GM23338 (cell line): ENCODE results near the gene ZNF518B. TPM values are rescaled to one million over a fixed set of nuclear protein-coding genes. Genes with fewer than 3 reads are reported as not detected.

Source experiments
- ATAC-seq: fragments of 200-7000 bp; cut with Tn5 transposase; 3 replicates; pipeline ENCODE4 v1.9.1; 2020
- DNase-seq: peaks from one replicate; pipeline ENCODE4 v3.0.0-alpha.2; 2015; ENCODE audit warnings: low spot score
- H2AFZ ChIP-seq: fragments of 200-600 bp; sonication (generic); 2 replicates; pipeline ENCODE4 v1.8.0; 2016; ENCODE audit warnings: antibody characterized with exemption, mild to moderate bottlenecking, moderate library complexity
- H3F3A ChIP-seq: fragments of 200-600 bp; sonication (generic); replicated peaks from 2 replicates; pipeline ENCODE4 v1.8.0; 2017; ENCODE audit warnings: antibody characterized with exemption, mixed run types, low read depth
- H3K27ac ChIP-seq: fragments of 200-600 bp; sonication (generic); 2 replicates; pipeline ENCODE4 v1.6.1; 2016; ENCODE audit warnings: low read depth
- H3K27me3 ChIP-seq: fragments of 200-600 bp; sonication (generic); 2 replicates; pipeline ENCODE4 v1.8.0; 2016; ENCODE audit warnings: mild to moderate bottlenecking, mixed run types, moderate library complexity; ENCODE audit not compliant: insufficient read depth
- H3K36me3 ChIP-seq: fragments of 200-600 bp; sonication (generic); 2 replicates; pipeline ENCODE4 v1.8.0; 2016; ENCODE audit warnings: mild to moderate bottlenecking; ENCODE audit not compliant: insufficient read depth
- H3K4me1 ChIP-seq: fragments of 200-600 bp; sonication (generic); 2 replicates; pipeline ENCODE4 v1.8.0; 2016; ENCODE audit warnings: mild to moderate bottlenecking, moderate library complexity; ENCODE audit not compliant: insufficient read depth
- H3K4me2 ChIP-seq: fragments of 200-600 bp; sonication (generic); 2 replicates; pipeline ENCODE4 v1.7.1; 2017; ENCODE audit warnings: mixed run types
- H3K4me3 ChIP-seq: fragments of 200-600 bp; sonication (generic); 2 replicates; pipeline ENCODE4 v1.6.1; 2016; ENCODE audit warnings: mixed run types
- H3K79me2 ChIP-seq: fragments of 200-600 bp; sonication (generic); replicated peaks from 2 replicates; pipeline ENCODE4 v1.8.0; 2017; ENCODE audit warnings: mild to moderate bottlenecking; ENCODE audit not compliant: insufficient read depth
- H3K9me2 ChIP-seq: fragments of 200-600 bp; sonication (generic); 2 replicates; pipeline ENCODE4 v1.8.0; 2017; ENCODE audit not compliant: insufficient read depth
- H4K20me1 ChIP-seq: fragments of 200-600 bp; sonication (generic); replicated peaks from 2 replicates; pipeline ENCODE4 v1.8.0; 2017; ENCODE audit warnings: mild to moderate bottlenecking; ENCODE audit not compliant: insufficient read depth
- H3K27ac Mint-ChIP-seq: 2 replicates; pipeline ENCODE4 v1.8.0; 2020; ENCODE audit warnings: inconsistent platforms, mild to moderate bottlenecking, moderate library complexity, mixed read lengths
- H3K27me3 Mint-ChIP-seq: 3 replicates; pipeline ENCODE4 v1.8.0; 2022; ENCODE audit warnings: low read depth, mild to moderate bottlenecking, moderate library complexity, mixed read lengths, inconsistent platforms; ENCODE audit not compliant: insufficient read depth, poor library complexity
- H3K36me3 Mint-ChIP-seq: 3 replicates; pipeline ENCODE4 v1.8.0; 2021; ENCODE audit warnings: low read depth, mild to moderate bottlenecking, inconsistent platforms, moderate library complexity, mixed read lengths
- H3K4me1 Mint-ChIP-seq: 3 replicates; pipeline ENCODE4 v1.8.0; 2020; ENCODE audit warnings: mild to moderate bottlenecking, inconsistent platforms, mixed read lengths
- H3K4me3 Mint-ChIP-seq: 3 replicates; pipeline ENCODE4 v1.8.0; 2021; ENCODE audit warnings: moderate library complexity, mild to moderate bottlenecking, inconsistent platforms, mixed read lengths
- H3K9me3 Mint-ChIP-seq: 3 replicates; pipeline ENCODE4 v1.8.0; 2020; ENCODE audit warnings: moderate library complexity, mild to moderate bottlenecking, inconsistent platforms, mixed read lengths
- CREB1 ChIP-seq: fragments of 250-450 bp; sonication (Bioruptor Pico); IDR thresholded peaks from 2 replicates; pipeline ENCODE4 v1.5.0; 2020; ENCODE audit warnings: low read depth, mild to moderate bottlenecking, moderate library complexity
- CTCF ChIP-seq, 2 experiments: fragments of 200-600 bp in 1 of 2; sonication (generic) in 1 of 2; conservative IDR thresholded peaks; 2 replicates each; pipeline versions ENCODE4 v1.5.1 to v1.6.1; 2016 to 2017; ENCODE audit warnings: antibody characterized with exemption in 2 of 2, low read depth in 2 of 2, mild to moderate bottlenecking in 2 of 2, moderate library complexity in 1 of 2
- ETS1 ChIP-seq: IDR thresholded peaks from 2 replicates; pipeline ENCODE4 v1.6.1; 2016; ENCODE audit warnings: antibody characterized with exemption
- EZH2 ChIP-seq: fragments of 200-600 bp; sonication (generic); IDR thresholded peaks from one replicate; pipeline ENCODE4 v1.8.0; 2017; ENCODE audit warnings: antibody characterized with exemption, mild to moderate bottlenecking, low read depth; ENCODE audit not compliant: unreplicated experiment
- EZH2phosphoT487 ChIP-seq: fragments of 200-600 bp; sonication (generic); IDR thresholded peaks from one replicate; pipeline ENCODE4 v1.8.1; 2018; ENCODE audit warnings: antibody characterized with exemption; ENCODE audit not compliant: unreplicated experiment
- JUNB ChIP-seq: IDR thresholded peaks from one replicate; pipeline ENCODE4 v1.6.1; 2016; ENCODE audit warnings: antibody characterized with exemption; ENCODE audit not compliant: unreplicated experiment
- NANOG ChIP-seq: IDR thresholded peaks from 2 replicates; pipeline ENCODE4 v1.6.1; 2016; ENCODE audit warnings: antibody characterized with exemption, borderline replicate concordance
- POLR2AphosphoS5 ChIP-seq: IDR thresholded peaks from 2 replicates; pipeline ENCODE4 v1.6.1; 2016; ENCODE audit warnings: antibody characterized with exemption, low read depth
- STAT1 ChIP-seq: IDR thresholded peaks from one replicate; pipeline ENCODE4 v1.6.1; 2016; ENCODE audit warnings: antibody characterized with exemption; ENCODE audit not compliant: unreplicated experiment
- ZNF331 ChIP-seq: fragments of 250-450 bp; sonication (Bioruptor Pico); IDR thresholded peaks from 2 replicates; pipeline ENCODE4 v1.5.0; 2020; ENCODE audit warnings: low read depth, mild to moderate bottlenecking, moderate library complexity
- ZNF462 ChIP-seq: fragments of 250-450 bp; sonication (Bioruptor Pico); IDR thresholded peaks from 2 replicates; pipeline ENCODE4 v1.5.0; 2020; ENCODE audit warnings: mild to moderate bottlenecking, moderate library complexity
- polyA plus RNA-seq: library from polyadenylated mRNA; unstranded; fragments of >200 nt; fragmentation: Nextera tagmentation; extraction: Ambion mirVana; gene quantifications from 2 replicates; pipeline ENCODE4 v1.2.1, GENCODE V29; 2016
- total RNA-seq: library from RNA; depleted of rRNA; stranded (reverse); fragments of >200 nt; shearing (Covaris generic); gene quantifications from 2 replicates; pipeline ENCODE4 v1.2.3, GENCODE V29; 2014
- TF ChIP-seq, protein P1 (sequence below): IDR thresholded peaks from one replicate; pipeline ENCODE4 v1.6.1; 2018; ENCODE audit warnings: antibody characterized with exemption; ENCODE audit not compliant: unreplicated experiment

Gene ZNF518B
- total and polyA plus RNA-seq, 2 experiments from 2014 or later: 2.9 to 10.8 TPM

DNA sequence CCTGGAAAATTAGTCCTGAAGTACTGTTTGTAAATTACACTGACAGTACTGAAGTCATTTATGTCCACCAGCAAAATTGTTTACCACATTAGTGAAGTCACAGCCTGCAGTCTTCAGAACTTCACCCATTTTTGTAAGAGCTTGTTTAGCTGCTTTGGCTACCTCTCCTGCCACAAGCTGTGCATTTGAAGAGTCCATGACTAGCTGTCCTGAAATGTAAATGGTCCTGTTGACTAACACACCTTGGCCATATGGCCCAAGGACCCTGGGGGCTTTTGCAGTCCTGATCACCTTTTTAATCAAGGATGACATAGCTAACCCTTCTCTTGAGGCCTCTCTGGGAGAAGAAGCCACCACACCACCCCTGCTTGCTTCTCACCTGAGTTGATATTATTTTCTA is 21.4 kb upstream of the ZNF518B start (continued):
- TF ChIP-seq, protein P1, sequence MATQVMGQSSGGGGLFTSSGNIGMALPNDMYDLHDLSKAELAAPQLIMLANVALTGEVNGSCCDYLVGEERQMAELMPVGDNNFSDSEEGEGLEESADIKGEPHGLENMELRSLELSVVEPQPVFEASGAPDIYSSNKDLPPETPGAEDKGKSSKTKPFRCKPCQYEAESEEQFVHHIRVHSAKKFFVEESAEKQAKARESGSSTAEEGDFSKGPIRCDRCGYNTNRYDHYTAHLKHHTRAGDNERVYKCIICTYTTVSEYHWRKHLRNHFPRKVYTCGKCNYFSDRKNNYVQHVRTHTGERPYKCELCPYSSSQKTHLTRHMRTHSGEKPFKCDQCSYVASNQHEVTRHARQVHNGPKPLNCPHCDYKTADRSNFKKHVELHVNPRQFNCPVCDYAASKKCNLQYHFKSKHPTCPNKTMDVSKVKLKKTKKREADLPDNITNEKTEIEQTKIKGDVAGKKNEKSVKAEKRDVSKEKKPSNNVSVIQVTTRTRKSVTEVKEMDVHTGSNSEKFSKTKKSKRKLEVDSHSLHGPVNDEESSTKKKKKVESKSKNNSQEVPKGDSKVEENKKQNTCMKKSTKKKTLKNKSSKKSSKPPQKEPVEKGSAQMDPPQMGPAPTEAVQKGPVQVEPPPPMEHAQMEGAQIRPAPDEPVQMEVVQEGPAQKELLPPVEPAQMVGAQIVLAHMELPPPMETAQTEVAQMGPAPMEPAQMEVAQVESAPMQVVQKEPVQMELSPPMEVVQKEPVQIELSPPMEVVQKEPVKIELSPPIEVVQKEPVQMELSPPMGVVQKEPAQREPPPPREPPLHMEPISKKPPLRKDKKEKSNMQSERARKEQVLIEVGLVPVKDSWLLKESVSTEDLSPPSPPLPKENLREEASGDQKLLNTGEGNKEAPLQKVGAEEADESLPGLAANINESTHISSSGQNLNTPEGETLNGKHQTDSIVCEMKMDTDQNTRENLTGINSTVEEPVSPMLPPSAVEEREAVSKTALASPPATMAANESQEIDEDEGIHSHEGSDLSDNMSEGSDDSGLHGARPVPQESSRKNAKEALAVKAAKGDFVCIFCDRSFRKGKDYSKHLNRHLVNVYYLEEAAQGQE: no peak
- no peak for TF ChIP-seq POLR2AphosphoS5
- no peak for TF ChIP-seq NANOG

- H3K27ac Mint-ChIP-seq: no peak overlapping the region
- H3K27me3 ChIP-seq: 0 out of 2 replicates have a peak, but pooled peaks cover 7% of the 10 kb centered on the region
- H2AFZ ChIP-seq: no peak overlapping the region
- H3K36me3 ChIP-seq: no peaks in the 10 kb centered on the region
- no peaks in the 10 kb centered on the region for H3K79me2 ChIP-seq
- no peak for ATAC-seq
- no peak overlapping the region for H3K4me3 ChIP-seq
- H3K4me1 Mint-ChIP-seq: no peaks in the 10 kb centered on the region
- H3K27ac ChIP-seq: no peak overlapping the region
- H3K36me3 Mint-ChIP-seq: no peaks in the 10 kb centered on the region
- no peak overlapping the region for H3K4me3 Mint-ChIP-seq
- H3K4me1 ChIP-seq: no peaks in the 10 kb centered on the region
- H3K9me2 ChIP-seq: no peaks in the 10 kb centered on the region
- H3K27me3 Mint-ChIP-seq: peaks cover 3% of the 10 kb centered on the region
- no peaks in the 10 kb centered on the region for H3F3A ChIP-seq
- H4K20me1 ChIP-seq: no peaks in the 10 kb centered on the region
- no peak overlapping the region for H3K4me2 ChIP-seq
- DNase-seq: no peak
- H3K9me3 Mint-ChIP-seq: no peaks in the 10 kb centered on the region
- TF ChIP-seq EZH2phosphoT487: no peak
- no peak for TF ChIP-seq CTCF (conservative IDR thresholded peaks at IDR 0.05; ENCODE audit: low read depth in 2 of 2)
- TF ChIP-seq STAT1: no peak
- no peak for TF ChIP-seq CREB1 (CRISPR knock-in tag)
- TF ChIP-seq POLR2AphosphoS5: no peak
- no peak for TF ChIP-seq NANOG
- TF ChIP-seq ETS1: no peak
- no peak for TF ChIP-seq ZNF462 (CRISPR knock-in tag)
- TF ChIP-seq ZNF331 (CRISPR knock-in tag): no peak
- no peak for TF ChIP-seq JUNB
- no peak for TF ChIP-seq EZH2
Measured at GRCh38 chr4:10470505-10470904, 13.3 kb upstream of the ZNF518B start.
